ENCODE measurements around the gene SMPD1. TPM values are rescaled to one million over a fixed set of nuclear protein-coding genes. Genes with fewer than 3 reads are reported as not detected.
A peak's percentile ranks its signal among the peaks of the same experiment; 100 is the strongest.

Gene SMPD1
- polyA plus RNA-seq, 3 donors: 4.2 to 22.6 (median 4.9) TPM

DNA sequence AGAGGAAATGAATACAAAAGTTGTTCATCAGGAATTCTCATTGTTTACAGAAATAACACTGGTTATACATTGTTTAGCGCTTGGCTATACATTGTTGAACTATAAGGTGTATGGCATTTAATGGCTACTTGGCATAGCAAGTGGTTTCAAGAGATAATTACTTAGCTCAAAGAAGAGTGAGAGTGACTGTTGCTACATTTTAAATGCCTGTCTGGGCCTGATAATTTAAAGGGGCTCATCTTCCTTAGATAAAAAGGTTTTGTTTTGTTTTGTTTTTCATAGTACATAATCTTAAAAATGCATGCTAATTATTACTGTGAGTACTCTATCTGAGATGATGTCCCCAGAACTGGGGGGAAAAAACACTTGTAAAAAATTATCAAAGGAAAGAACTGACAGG is 1.5 kb upstream of the SMPD1 start:
- peak overlapping the region; percentile 93 for H2AFZ ChIP-seq (ENCODE audit: insufficient read depth, low read depth, low read length, poor library complexity, severe bottlenecking)
- H3K9ac ChIP-seq (ENCODE audit: insufficient read depth, low read length, poor library complexity, severe bottlenecking): no peak overlapping the region
- peaks cover 17 to 26% of the 10 kb centered on the region in 2 donors for H3K36me3 Mint-ChIP-seq
- peaks cover 0 to 2% (median 2%) of the 10 kb centered on the region in 3 donors for H3K27me3 Mint-ChIP-seq (ENCODE audit: low read depth in 3 of 3)
- H3K4me3 ChIP-seq (replicated peaks in 1 of 3; ENCODE audit: low read depth in 2 of 3, low read length in 3 of 3): no peak overlapping the region
- H3K4me1 ChIP-seq (ENCODE audit: control insufficient read depth in 1 of 2, insufficient read depth in 2 of 2, low read length in 2 of 2): peaks cover 15 to 19% of the 10 kb centered on the region in 2 donors
- peaks cover 35% of the 10 kb centered on the region for H3K4me1 Mint-ChIP-seq
- no peaks in the 10 kb centered on the region for H3K27me3 ChIP-seq (ENCODE audit: control insufficient read depth in 2 of 2, insufficient read depth in 2 of 2, low read length in 2 of 2)
- H3K9me3 Mint-ChIP-seq: peaks cover 0 to 3% (median 0%) of the 10 kb centered on the region in 7 donors
- H3K79me2 ChIP-seq (ENCODE audit: insufficient read depth, low read length): peaks cover 10% of the 10 kb centered on the region
- intact Hi-C loops (cut with micrococcal nuclease): loop anchor here in 1 of 2 donors (5.0 kb wide), 1 partner anchor 94 kb away; the partner anchor contains the start of genes ARFIP2 and TIMM10B
- H4K20me1 ChIP-seq (ENCODE audit: insufficient read depth, low read length): no peaks in the 10 kb centered on the region
- H3K36me3 ChIP-seq (replicated peaks in 1 of 2; ENCODE audit: control insufficient read depth in 1 of 2, insufficient read depth in 2 of 2, low read length in 2 of 2): peaks cover 6 to 11% of the 10 kb centered on the region in 2 donors
- no peaks in the 10 kb centered on the region for H3K9me3 ChIP-seq (replicated peaks in 1 of 2; ENCODE audit: control insufficient read depth in 1 of 2, insufficient read depth in 1 of 2, low read length in 2 of 2)
- H3K27ac ChIP-seq (ENCODE audit: low read depth in 1 of 2, low read length in 2 of 2): no peak overlapping the region
- peak overlapping the region in 1 of 7 donors; percentile 97 for H3K27ac Mint-ChIP-seq
- no CpG with 5 or more reads among the region's 1 CpG for WGBS (ENCODE audit: insufficient coverage)
- no peak for DNase-seq
- TF ChIP-seq, protein P1, sequence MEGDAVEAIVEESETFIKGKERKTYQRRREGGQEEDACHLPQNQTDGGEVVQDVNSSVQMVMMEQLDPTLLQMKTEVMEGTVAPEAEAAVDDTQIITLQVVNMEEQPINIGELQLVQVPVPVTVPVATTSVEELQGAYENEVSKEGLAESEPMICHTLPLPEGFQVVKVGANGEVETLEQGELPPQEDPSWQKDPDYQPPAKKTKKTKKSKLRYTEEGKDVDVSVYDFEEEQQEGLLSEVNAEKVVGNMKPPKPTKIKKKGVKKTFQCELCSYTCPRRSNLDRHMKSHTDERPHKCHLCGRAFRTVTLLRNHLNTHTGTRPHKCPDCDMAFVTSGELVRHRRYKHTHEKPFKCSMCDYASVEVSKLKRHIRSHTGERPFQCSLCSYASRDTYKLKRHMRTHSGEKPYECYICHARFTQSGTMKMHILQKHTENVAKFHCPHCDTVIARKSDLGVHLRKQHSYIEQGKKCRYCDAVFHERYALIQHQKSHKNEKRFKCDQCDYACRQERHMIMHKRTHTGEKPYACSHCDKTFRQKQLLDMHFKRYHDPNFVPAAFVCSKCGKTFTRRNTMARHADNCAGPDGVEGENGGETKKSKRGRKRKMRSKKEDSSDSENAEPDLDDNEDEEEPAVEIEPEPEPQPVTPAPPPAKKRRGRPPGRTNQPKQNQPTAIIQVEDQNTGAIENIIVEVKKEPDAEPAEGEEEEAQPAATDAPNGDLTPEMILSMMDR (IDR thresholded peaks at IDR 0.05): no peak
- no peak overlapping the region for H3K4me3 Mint-ChIP-seq
- H3K4me2 ChIP-seq (replicated peaks; ENCODE audit: extremely low read depth, low read length, poor library complexity, severe bottlenecking): no peak overlapping the region

DNA sequence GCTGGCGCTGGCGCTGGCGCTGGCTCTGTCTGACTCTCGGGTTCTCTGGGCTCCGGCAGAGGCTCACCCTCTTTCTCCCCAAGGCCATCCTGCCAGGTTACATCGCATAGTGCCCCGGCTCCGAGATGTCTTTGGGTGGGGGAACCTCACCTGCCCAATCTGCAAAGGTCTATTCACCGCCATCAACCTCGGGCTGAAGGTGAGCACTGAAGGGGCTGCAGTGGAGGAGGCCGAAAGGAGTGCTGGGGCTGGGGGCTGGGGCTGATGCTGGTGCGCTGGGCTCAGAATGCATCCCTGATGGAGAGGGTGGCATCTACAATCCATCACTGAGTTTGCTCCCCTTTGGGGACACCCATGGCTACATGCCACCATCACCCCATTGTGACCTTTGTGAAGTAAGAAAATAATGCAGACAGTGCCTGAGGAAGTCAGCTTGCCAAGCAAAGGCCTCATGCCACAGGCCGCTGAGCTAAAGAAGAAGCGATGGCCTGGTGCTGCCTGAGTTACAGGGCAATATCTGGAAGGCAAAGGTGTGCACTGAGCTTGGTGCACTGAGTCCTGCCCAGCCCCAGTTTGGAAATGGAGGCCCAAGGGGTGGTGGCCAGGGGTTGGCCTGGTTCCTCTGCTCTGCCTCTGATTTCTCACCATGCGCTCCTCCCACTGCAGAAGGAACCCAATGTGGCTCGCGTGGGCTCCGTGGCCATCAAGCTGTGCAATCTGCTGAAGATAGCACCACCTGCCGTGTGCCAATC is 620 bp downstream of the SMPD1 start:
- Histone ChIP-seq H3K4me2 (replicated peaks; ENCODE audit: extremely low read depth, low read length, poor library complexity, severe bottlenecking) (peak overlapping the region; percentile 94), H3K4me1 (ENCODE audit: control insufficient read depth in 1 of 2, insufficient read depth in 2 of 2, low read length in 2 of 2) (peaks cover 15 to 19% of the 10 kb centered on the region in 2 donors), H3K4me3 (replicated peaks in 1 of 3; ENCODE audit: low read depth in 2 of 3, low read length in 3 of 3) (peak overlapping the region; percentile 62 to 91 (median 70)), H3K36me3 (replicated peaks in 1 of 2; ENCODE audit: control insufficient read depth in 1 of 2, insufficient read depth in 2 of 2, low read length in 2 of 2) (peaks cover 8 to 22% of the 10 kb centered on the region in 2 donors), H2AFZ (ENCODE audit: insufficient read depth, low read depth, low read length, poor library complexity, severe bottlenecking) (peak overlapping the region; percentile 93), H3K27me3 (ENCODE audit: control insufficient read depth in 2 of 2, insufficient read depth in 2 of 2, low read length in 2 of 2) (no peaks in the 10 kb centered on the region), H3K79me2 (ENCODE audit: insufficient read depth, low read length) (peaks cover 10% of the 10 kb centered on the region), H3K9me3 (replicated peaks in 1 of 2; ENCODE audit: control insufficient read depth in 1 of 2, insufficient read depth in 1 of 2, low read length in 2 of 2) (no peaks in the 10 kb centered on the region), H3K9ac (ENCODE audit: insufficient read depth, low read length, poor library complexity, severe bottlenecking) (peak overlapping the region; percentile 90), H4K20me1 (ENCODE audit: insufficient read depth, low read length) (no peaks in the 10 kb centered on the region), H3K27ac (ENCODE audit: low read depth in 1 of 2, low read length in 2 of 2) (peak overlapping the region; percentile 76 to 93)
- Mint-ChIP-seq H3K4me1 (peaks cover 32% of the 10 kb centered on the region), H3K27ac (peak overlapping the region; percentile 89 to 97 (median 95)), H3K4me3 (peak overlapping the region; percentile 87 to 88), H3K36me3 (peaks cover 24 to 36% of the 10 kb centered on the region in 2 donors), H3K27me3 (ENCODE audit: low read depth in 3 of 3) (peaks cover 0 to 2% (median 0%) of the 10 kb centered on the region in 3 donors), H3K9me3 (peaks cover 0 to 2% (median 0%) of the 10 kb centered on the region in 7 donors)
- peak; percentile 9 to 18 (median 15) for DNase-seq
- WGBS (ENCODE audit: insufficient coverage): 32% methylated on average over 11 of the region's 19 CpGs
- TF ChIP-seq, protein P1 (IDR thresholded peaks at IDR 0.05): no peak
- intact Hi-C loops (cut with micrococcal nuclease): loop anchor here in 1 of 2 donors (2.0 to 5.0 kb wide), 2 partner anchors 90 to 221 kb away; partner anchors contain the start of genes ARFIP2, TAF10 and TIMM10B

Measured in CD14-positive monocyte (primary cell).